ENCODE results near the gene UNC13D.
A peak's percentile ranks its signal among the peaks of the same experiment; 100 is the strongest.

UNC13D gene

DNA sequence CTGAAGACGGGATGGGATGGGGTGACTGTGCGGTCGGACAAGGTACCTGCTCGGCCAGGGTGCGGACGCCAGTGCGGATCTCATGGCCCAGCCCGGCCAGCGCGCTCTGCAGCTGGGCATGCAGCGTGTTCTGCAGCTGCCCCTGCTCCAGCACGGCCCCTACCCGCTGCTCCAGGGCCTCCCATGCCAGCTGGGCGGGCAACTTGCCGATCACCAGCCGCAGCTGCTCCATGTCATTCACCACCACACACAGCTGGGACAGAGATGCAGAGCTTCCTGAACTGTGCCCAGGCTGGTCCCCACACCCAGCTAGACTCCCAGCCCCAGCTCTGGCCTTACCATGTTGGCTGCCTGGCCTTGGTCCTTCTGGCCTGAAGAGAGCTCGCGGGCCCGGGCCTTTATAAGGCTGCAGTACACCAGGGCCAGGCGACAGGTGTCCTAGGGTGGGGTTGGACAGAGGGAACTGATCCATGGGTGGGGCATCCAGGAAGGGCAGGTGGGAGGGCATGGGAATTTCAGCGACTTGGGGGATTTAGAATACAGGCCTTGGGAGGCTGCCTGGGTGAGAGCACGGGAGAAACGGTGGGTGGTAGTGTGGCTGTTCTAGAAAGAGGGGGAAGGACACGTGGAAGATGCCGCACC is 9.8 kb downstream of the UNC13D start:
- DNase-seq (ENCODE audit: low spot score): no peak

DNA sequence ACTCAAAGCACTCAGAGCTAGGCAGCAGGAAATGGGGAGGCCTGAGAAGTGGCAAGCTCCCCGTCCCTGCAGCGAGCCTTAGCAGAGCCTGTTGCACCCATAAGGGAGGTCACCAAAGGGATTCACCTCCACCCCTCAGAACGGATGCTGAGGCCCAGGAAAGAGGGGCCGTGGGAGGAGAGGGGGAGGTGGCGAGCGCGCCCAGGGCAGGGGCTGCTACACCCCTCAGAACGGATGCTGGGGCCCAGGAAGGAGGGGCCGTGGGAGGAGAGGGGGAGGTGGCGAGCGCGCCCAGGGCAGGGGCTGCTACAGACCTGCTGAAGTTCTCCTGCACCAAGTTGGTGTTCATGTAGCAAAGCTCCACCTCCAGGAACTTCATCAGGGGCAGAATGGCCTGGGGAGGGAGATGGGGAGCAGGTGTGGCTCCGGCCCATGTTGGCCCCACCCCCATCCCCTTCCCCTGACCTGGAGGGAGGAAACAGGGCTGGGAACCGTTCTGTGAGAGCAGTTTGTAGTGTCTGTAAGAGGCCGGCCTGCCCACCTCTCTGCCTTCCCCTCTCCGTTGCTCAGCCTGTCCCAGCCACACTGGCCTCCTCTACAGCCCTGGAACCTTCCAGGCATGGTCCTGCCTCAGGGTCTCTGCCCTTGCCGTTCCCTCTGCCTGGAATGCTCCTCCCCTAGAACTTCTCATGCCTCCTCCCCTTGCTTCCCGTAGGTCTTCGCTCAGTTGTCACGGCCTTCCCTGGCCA is 11.4 kb downstream of the UNC13D start:
- no peak for DNase-seq (ENCODE audit: low spot score)

DNA sequence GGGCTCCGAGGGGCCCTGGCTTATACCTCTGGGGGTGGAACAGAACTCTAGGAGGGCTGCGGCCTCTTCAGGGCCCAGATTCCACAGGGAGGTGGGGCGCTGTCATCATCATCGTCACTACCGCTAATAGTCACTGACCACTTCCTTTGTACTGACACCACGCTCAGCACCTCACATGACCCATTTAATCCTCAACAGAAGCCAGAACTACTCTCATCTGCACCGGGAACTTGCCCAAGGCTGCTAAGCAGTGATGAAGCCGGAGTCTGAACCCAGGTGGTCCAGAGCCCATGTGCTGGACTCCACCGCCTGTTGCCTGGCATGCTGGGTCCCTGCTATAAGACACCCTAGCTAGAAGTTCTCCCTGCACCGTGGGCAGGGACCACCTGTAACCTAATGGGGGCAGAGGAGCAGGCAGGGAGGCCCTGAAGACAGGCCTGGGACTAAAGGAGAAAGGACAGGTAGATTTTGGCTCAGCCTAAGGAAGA is 12.0 kb downstream of the UNC13D start:
- DNase-seq (ENCODE audit: low spot score): no peak

DNA sequence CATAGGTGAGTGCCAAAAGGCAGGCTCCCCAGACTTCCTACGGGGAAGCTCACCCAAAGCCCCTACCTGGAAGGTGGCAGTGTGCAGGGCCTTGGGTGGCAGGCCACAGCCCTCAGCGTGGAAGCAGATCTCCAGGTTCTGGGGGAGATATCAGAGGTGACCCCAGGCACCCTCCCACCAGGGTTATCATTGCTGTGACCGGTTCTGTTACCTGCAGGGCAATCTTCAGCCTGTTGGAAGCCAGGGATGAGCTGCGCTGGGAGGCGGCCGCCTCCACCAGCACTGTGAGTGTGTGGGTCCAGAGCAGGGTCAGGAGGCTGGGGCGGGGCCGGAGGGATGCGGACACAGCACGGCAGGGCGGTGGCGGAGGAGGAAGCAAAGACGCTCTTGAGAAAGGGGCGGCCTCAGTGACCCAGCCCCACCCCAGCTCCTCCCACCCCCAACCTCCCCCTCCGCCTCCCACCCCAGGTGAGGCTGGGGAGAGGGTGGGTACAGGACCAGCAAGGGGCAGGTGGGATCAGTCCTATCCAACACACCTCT is 13.1 kb downstream of the UNC13D start:
- DNase-seq (ENCODE audit: low spot score): no peak

DNA sequence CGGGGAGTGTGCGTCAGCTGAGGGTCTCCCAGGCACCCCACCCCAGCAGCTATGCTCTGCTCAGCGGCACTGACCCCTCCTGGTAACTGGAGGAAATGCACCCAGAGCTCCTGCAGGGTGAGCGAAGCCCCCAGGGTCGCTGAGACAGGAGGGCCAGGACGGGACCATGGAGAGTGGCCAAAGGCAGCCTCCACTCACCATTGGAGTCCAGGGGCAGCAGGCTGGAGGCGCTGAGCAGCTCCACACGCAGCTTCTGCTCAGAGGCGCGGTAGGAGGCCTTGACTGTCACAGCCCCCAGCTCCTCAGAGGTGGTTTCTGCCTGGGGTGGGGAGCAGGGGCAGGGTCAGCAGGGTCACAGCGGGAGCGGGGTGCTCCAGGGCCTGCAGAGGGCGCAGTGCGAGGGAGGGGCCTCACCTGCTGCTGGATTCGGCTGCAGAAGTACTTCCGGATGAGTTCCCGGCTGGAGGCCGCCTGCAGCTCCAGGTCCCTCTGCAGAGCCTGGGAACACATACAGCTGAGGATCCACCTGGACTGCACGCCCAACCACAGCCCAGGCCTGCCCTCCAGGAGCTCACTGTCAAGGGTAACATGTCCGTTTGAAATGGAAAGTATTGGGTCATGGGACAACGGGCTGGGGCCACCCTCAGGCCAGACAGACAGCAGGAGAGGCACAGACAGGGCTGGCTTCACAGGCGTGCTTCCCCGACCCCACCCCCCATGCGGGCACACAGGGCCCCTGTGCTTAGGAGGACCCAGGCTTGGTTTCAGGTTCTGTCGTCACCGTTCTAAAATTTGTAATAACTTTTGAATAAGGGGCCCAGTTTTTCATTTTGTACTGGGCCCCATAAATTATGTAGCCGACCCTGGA is 13.8 kb downstream of the UNC13D start:
- no peak for DNase-seq (ENCODE audit: low spot score)

DNA sequence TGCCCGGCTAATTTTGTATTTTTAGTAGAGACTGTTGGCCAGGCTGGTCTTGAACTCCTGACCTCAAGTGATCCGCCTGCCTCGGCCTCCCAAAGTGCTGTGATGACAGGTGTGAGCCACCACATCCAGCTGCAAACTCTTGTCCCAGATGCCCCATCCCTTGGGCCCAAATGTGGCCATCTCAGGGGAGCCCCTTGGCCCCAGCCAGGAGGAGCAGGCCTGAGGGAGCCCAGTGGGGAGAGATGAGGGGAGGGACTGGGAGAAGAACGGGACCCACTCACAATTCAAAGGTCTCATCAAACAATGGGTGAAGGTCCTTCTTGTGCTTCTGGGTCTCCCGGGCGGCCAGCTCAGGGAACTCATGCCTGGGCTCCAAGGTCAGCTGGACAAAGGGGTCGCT is 14.5 kb downstream of the UNC13D start:
- no peak for DNase-seq (ENCODE audit: low spot score)

DNA sequence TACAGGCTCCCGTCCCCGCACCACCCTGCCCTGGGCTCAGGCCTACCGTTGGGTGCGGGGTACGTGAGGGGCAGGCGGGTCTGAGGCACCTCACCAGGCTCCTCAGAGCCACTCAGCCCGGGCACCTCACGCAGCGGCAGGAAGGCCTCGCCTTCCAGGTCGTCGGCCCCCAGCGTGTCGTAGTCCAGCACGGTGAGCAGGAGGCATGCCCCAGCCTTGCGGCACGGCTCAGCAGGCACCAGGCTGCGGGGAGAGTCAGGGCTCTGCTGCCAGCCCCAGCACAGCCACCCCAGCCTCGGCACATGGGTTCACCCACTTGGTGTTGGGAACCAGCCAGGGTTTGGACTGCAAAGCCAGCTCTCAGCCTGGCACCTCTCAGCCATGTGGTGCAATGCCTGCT is 15.5 kb downstream of the UNC13D start:
- no peak for DNase-seq (ENCODE audit: low spot score)

DNA sequence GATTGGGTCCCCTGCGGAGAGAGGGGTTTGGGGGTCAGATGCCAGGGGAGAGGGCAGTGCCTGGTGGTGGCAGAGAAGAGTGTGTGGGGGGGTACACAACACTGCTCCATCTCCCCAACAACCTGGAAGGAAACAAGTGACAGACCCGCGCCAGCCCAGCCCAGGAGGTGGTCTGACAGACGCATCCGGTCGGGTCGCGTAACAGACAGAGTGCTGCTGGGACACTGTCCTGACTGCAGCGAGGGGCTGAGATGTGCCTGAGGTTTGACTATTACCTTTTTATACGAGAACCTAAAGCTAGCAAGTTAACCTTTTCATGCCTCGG is 16.2 kb downstream of the UNC13D start:
- no peak for DNase-seq (ENCODE audit: low spot score)

DNA sequence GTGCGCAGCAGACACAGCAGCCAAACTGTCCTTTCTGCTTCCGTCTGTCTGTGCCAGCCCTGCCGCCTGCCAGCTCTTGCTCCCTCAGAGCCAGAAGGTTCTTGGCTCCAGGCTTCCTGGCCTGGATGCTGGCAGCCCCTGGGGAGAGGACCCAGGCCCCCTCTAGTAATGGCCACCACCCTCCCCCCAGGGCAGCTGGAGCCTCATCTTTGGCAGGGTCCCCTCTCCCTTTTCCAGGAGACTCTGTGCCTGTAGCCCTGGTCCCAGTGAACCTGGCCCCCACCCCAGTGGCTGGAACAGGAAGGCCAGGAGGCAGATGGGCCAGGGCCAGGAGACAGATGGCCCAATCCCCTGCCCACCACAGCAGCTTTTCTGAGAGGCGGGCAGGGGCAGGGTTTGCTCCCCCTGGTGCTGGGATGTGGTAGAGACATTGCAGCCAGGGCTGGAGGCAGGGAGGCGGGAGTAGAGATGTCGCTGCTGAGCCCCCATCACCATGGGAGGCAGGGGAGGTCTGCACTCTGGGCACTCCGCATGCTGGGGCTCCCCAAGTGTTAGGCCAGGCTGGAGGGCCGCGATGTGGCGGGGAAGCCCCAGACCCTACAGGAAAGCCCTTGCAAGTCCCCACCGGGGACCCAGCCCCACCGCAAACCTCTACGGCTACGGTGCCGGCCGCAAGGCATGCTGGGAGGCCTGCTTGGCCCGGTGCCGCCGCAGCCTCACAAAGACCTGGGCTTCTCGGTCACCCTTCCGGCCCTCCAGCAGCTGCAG is 16.7 kb downstream of the UNC13D start:
- DNase-seq (ENCODE audit: low spot score): peak; percentile 53

DNA sequence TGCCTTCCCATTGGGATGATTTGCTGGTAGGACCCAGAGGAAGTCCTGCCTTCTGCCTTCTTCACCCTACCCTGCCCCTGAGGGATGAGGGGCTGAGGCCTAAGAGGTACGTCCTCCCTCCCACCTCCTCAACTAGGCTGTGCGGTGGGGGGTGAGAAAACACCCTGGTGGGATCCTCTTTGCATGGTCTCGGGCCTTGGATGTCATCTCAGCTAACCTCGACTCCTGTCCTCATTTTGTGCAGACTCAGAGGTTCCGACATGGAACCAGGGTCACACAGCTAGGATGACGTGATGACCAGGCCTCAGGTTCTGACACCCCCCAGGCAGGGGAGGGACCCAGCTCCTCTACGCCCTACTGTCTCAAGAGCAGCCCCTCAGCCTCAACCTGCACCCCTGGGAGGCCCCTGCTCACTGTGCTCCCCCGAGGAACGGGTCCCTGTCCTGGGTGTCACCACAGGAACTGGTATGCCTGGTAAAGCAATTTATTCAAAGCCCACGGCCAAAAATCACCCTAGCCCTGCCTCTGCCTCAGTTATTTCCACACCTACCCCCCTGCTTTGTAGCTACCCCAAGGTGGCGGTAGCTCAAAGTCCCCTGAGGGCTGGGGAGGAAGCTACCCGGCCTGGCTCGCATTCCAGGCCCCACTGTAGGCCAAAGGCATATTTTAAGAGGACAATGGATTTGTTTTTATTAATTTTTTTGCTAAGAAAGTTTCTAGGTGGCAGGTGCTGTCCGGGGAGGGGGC is 17.5 kb downstream of the UNC13D start:
- no peak for DNase-seq (ENCODE audit: low spot score)

DNA sequence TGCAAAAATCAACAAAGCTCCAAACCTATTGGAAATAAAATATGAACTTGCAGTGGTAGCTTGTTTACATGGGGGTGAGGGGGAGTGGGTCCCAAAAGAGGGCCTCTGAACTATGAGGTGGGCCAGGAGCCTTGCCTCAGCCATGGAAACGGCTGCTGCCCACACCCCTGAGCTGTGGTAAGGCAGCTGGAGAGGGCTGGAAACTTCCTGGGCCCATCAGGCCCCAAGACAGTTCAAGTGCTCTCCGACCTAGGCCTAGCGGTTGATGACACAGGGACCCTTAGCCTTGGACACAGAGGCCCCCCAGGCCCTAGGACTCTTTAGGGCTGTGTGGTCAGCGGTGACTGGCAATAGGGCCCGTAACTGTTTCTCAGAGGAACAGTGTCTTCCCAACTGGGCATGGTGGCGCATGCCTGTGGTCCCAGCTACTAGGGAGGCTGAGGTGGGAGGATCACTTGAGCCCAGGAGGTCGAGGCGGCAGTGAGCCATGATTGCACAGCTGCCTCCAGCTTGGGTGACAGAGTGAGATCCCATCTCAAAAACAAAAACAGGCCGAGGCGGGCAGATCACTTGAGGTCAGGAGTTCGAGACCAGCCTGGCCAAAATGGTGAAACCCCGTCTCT is 18.3 kb downstream of the UNC13D start:
- no peak for DNase-seq (ENCODE audit: low spot score)

DNA sequence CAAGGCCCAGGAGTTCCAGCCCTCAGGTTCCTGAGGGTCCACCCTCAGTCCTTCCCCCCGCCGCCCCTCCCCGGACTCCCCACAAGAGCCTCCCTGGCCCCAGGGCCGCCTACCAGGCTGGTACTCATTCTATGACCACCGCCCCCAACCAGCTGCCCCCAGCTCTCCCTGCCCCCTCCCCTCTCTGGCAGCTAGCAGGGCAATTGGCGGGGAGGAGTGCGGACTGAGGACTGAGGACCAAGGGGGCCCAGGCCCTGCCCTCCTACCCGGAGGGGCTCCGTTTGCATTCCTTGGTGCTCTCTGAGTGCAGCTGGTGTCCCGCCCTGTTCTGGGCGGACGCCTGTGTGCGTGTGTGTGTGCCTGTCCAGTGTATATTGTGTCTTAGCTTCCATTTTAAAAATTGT is 19.1 kb downstream of the UNC13D start:
- no peak for DNase-seq (ENCODE audit: low spot score)

DNA sequence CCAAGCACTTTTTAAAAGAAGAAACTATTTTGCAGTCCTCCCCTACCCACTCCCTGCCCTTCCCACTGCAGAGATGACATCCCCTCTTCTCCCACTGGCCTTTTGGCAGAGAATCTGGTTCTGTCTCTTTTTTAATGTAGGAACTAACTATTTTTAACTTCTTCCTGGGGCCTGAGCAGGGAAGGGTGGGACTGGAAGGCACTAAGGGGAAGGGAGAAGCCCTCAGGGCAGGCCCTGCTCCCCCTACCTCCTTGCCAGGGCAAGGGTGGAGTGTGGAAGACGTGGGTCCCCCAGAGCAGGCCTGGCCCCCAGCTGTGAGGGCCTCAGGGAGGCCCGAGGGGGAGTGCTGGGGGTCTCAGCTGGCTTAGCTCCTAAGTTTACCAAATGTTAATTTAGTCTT is 19.5 kb downstream of the UNC13D start:
- DNase-seq (ENCODE audit: low spot score): no peak

DNA sequence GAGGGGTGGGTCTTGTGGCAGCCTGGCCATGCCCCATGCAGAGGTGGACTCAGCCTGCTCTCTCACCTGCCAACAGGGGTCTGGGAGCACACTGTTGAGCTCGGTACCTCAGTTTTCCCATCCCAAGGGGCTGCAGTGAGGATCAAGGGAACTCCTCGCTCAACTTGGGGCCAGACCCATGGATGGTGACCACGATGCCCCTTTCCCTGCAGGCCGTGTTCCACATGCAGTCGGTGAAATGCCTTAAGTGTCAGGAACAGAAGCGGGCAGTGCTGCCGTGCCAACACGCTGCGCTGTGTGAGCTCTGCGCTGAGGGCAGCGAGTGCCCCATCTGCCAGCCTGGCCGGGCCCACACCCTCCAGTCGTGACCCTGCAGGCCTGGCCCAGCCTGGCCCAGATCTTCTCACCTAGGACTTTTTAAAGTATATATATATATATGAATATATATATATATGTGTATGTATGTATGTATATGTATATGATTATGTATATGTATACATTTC is 20.1 kb downstream of the UNC13D start:
- no peak for DNase-seq (ENCODE audit: low spot score)

DNA sequence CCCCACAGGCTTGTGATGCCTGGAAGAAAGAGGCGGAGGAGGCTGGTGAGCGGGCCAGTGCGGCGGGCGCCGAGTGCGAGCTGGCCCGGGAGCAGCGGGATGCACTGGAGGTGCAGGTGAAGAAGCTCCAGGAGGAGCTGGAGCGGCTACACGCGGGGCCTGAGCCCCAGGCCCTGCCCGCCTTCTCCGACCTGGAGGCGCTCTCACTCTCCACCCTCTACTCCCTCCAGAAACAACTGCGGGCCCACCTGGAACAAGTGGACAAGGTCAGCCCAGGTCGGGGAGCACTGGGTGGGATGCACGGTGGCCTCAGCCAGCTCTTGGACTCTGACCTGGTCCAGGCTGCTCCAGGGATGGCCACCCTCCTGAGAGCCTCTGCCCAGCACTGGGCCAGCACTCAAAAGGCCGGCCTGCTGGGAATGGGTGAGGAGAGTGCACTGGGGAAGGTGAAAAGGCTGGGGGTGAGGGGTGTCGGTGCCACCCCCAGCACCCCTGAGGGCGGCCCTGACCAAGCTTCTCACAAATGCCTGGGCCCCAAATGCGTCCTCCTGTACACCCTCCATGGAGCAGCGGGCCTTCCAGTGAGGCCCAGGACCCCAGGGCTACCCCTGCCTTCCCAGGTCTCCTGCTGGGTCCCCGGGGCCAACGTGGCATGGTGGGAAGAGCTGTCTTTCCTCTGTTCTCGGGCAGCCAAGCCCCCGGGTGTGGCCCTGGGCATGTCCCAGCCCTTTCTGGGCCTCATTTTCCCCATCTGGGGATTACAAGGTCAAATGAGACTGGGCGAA is 20.8 kb downstream of the UNC13D start:
- DNase-seq (ENCODE audit: low spot score): no peak

DNA sequence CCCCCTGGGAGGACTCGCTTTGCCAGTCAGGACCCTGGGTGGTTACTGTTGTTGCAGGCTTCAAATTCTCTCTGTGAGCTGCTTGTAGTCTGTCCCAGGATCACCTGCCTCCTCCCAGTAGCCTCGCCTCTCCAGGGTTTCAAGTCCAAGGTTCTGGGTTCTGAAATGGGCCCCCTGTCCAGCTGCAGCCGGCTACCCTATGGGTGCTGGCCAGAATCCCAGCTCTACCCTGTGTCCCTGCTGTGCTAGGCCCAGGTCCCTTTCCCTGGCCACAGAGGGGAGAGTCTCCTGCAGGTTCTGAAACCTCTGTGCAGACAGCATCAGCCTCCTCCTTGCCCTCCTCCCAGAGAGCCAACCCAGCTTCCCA is 21.4 kb downstream of the UNC13D start:
- no peak for DNase-seq (ENCODE audit: low spot score)

DNA sequence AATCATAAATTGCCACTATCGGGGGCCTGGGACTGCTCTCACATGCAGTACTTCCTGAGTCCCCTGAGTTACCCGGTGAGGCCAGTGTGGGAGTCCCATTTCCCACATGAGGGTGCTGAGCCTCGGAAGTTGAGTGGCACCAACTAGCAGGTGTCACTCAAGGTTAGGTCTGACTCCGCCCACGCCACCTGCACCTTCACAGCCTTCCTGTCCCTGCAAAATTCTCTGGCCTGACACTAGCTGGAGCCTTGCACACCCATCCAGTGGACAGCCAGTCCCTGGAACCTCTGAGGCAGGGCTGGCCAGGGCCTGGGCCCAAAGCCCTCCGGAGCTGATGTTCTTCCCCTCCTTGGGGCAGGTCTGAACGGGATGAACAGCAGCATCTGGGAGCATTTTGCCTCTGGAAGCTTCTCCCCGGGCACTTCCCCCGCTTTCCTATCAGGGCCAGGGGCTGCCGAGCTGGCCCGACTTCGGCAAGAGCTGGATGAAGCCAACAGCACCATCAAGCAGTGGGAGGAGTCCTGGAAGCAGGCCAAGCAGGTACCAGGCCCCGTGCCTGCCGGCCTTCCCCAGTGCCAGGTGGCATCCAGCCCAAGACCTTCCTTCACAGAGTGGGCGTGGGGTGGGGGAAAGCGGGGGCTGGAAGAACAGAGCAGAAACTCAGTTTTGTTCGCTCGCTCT is 21.9 kb downstream of the UNC13D start:
- no peak for DNase-seq (ENCODE audit: low spot score)

DNA sequence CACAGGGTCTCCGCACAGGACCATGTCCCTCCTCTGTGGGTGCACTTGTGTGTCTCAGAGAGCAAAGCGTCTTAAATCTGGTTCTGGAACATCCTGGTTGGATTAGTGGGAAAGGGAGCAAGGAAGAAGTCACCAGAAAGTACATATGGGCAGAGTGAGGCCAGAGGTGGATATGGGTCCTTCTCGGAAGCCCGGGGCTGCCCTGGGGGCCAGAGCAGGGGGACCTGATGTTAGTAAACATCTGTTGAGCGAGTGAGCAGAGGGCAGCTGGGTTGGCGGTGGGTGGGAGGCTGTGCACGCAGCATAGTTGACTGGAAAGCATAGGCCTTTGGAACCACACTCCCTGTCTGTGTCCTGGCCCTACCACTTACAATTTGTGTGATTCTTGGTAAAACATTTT is 22.7 kb downstream of the UNC13D start:
- DNase-seq (ENCODE audit: low spot score): no peak
